SK-N-SH (cell line): Measurements from ENCODE around the gene HAND1. TPM values are rescaled to one million over a fixed set of nuclear protein-coding genes. Genes with fewer than 3 reads are reported as not detected.
A peak's percentile ranks its signal among the peaks of the same experiment; 100 is the strongest.

Source experiments
- CTCF ChIA-PET: fragments of 300-600, 350-600 bp; formaldehyde crosslinking; extraction: SDS; loops from one replicate; lab custom pipeline; 2021; lab: Yijun Ruan, JAX
- POLR2A ChIA-PET: fragments of 350-600 bp; sonication (Branson Sonifier 250); formaldehyde crosslinking; extraction: SDS; loops from one replicate; lab custom pipeline; 2020; ENCODE audit warnings: antibody characterized with exemption, inconsistent platforms; lab: Yijun Ruan, JAX
- DNase-seq: peaks from one replicate; pipeline ENCODE4 v3.0.0; 2012
- H2AFZ ChIP-seq: fragments of 200-600 bp; sonication (generic); 2 replicates; pipeline ENCODE4 v1.8.1; 2016; ENCODE audit warnings: antibody characterized with exemption, mild to moderate bottlenecking, low read depth
- H3F3A ChIP-seq: fragments of 200-600 bp; sonication (generic); replicated peaks from 2 replicates; pipeline ENCODE3; 2016; ENCODE audit warnings: antibody characterized with exemption, mild to moderate bottlenecking; ENCODE audit not compliant: insufficient read depth
- H3K27ac ChIP-seq, 2 experiments: fragments of 200-500 bp in 1 of 2; fragments of 200-600 bp in 1 of 2; sonication (Bioruptor generic) in 1 of 2; sonication (generic), shearing (Covaris generic) in 1 of 2; 2 replicates each; pipeline versions ENCODE4 v1.5.1 to v1.6.1; 2014 to 2016; ENCODE audit warnings: low read depth in 2 of 2, inconsistent platforms in 1 of 2, low read length in 1 of 2, mild to moderate bottlenecking in 1 of 2, mixed read lengths in 1 of 2
- H3K27me3 ChIP-seq: fragments of 200-600 bp; sonication (generic), shearing (Covaris generic); 2 replicates; pipeline ENCODE4 v1.6.1; 2016; ENCODE audit warnings: mixed run types; ENCODE audit not compliant: insufficient read depth
- H3K36me3 ChIP-seq, 2 experiments: fragments of 200-500 bp in 1 of 2; fragments of 200-600 bp in 1 of 2; sonication (Bioruptor generic) in 1 of 2; sonication (generic) in 1 of 2; replicated peaks in 1 of 2; 2 replicates each; pipeline versions ENCODE3 to v1.5.1; 2014 to 2016; ENCODE audit warnings: low read length in 1 of 2, mild to moderate bottlenecking in 1 of 2; ENCODE audit not compliant: insufficient read depth in 2 of 2, control insufficient read depth in 1 of 2
- H3K4me1 ChIP-seq, 2 experiments: fragments of 200-500 bp in 1 of 2; fragments of 200-600 bp in 1 of 2; sonication (Bioruptor generic) in 1 of 2; sonication (generic), shearing (Covaris generic) in 1 of 2; 2 replicates each; pipeline versions ENCODE4 v1.5.1 to v1.6.1; 2014 to 2016; ENCODE audit warnings: low read depth in 1 of 2, low read length in 1 of 2, mixed run types in 1 of 2; ENCODE audit not compliant: insufficient read depth in 2 of 2, control insufficient read depth in 1 of 2
- H3K4me2 ChIP-seq: fragments of 200-600 bp; sonication (generic), shearing (Covaris generic); 2 replicates; pipeline ENCODE4 v1.6.1; 2017; ENCODE audit warnings: mixed run types
- H3K4me3 ChIP-seq, 2 experiments: fragments of 200-500 bp in 1 of 2; fragments of 200-600 bp in 1 of 2; sonication (Bioruptor generic) in 1 of 2; sonication (generic), shearing (Covaris generic) in 1 of 2; 2 replicates each; pipeline versions ENCODE4 v1.5.1 to v1.8.1; 2014 to 2016; ENCODE audit warnings: low read depth in 2 of 2, inconsistent platforms in 1 of 2, low read length in 1 of 2, mild to moderate bottlenecking in 1 of 2, mixed read lengths in 1 of 2, moderate library complexity in 1 of 2
- H3K79me2 ChIP-seq: fragments of 200-600 bp; sonication (generic); 2 replicates; pipeline ENCODE4 v1.8.1; 2017; ENCODE audit warnings: mild to moderate bottlenecking; ENCODE audit not compliant: insufficient read depth
- H3K9ac ChIP-seq: fragments of 200-600 bp; sonication (generic); 2 replicates; pipeline ENCODE4 v1.6.1; 2017; ENCODE audit warnings: mixed run types
- H3K9me2 ChIP-seq: fragments of 200-600 bp; sonication (generic); 2 replicates; pipeline ENCODE4 v1.6.1; 2017; ENCODE audit warnings: mixed run types
- H3K9me3 ChIP-seq: fragments of 200-600 bp; sonication (generic); 2 replicates; pipeline ENCODE4 v1.6.1; 2017; ENCODE audit warnings: mixed run types, mild to moderate bottlenecking, moderate library complexity
- H4K20me1 ChIP-seq: fragments of 200-600 bp; sonication (generic); 2 replicates; pipeline ENCODE4 v1.6.1; 2017; ENCODE audit warnings: mild to moderate bottlenecking, mixed run types; ENCODE audit not compliant: insufficient read depth
- CTCF ChIP-seq: fragments of 200-600 bp; sonication (generic); IDR thresholded peaks from 2 replicates; pipeline ENCODE4 v1.6.1; 2017; ENCODE audit warnings: antibody characterized with exemption, mild to moderate bottlenecking, moderate library complexity
- EP300 ChIP-seq, 2 experiments: IDR thresholded peaks; 2 replicates each; pipeline versions ENCODE4 v1.4.0 to v1.6.1; 2012; ENCODE audit warnings: borderline replicate concordance in 1 of 2, low read depth in 1 of 2, low read length in 1 of 2
- EZH2phosphoT487 ChIP-seq: fragments of 200-600 bp; sonication (generic); IDR thresholded peaks from 2 replicates; pipeline ENCODE4 v1.6.1; 2017; ENCODE audit warnings: low read depth, mixed run types, mild to moderate bottlenecking, antibody characterized with exemption, moderate library complexity, borderline replicate concordance
- FOXM1 ChIP-seq: IDR thresholded peaks from 2 replicates; pipeline ENCODE4 v1.4.0; 2012; ENCODE audit warnings: low read depth, mild to moderate bottlenecking
- GATA2 ChIP-seq: sonication (generic); formaldehyde crosslinking; IDR thresholded peaks from 2 replicates; pipeline ENCODE4 v1.5.0; 2020; ENCODE audit warnings: mild to moderate bottlenecking, missing genetic modification reagents
- MEF2A ChIP-seq: IDR thresholded peaks from 2 replicates; pipeline ENCODE4 v1.4.0; 2012; ENCODE audit warnings: low read depth, borderline replicate concordance
- MXI1 ChIP-seq: IDR thresholded peaks from 2 replicates; pipeline ENCODE4 v1.6.1; 2012; ENCODE audit warnings: mild to moderate bottlenecking, low read depth, low read length, improper control_type of control experiment
- NFIC ChIP-seq: IDR thresholded peaks from 2 replicates; pipeline ENCODE4 v1.4.0; 2012; ENCODE audit warnings: borderline replicate concordance
- NRF1 ChIP-seq: IDR thresholded peaks from 2 replicates; pipeline ENCODE4 v1.6.1; 2012; ENCODE audit warnings: low read depth, mild to moderate bottlenecking, low read length
- RAD21 ChIP-seq: IDR thresholded peaks from 2 replicates; pipeline ENCODE4 v1.6.1; 2012; ENCODE audit warnings: mild to moderate bottlenecking, low read length
- RXRA ChIP-seq: IDR thresholded peaks from 2 replicates; pipeline ENCODE4 v1.4.0; 2012; ENCODE audit warnings: low read depth, mild to moderate bottlenecking, borderline replicate concordance
- SIN3A ChIP-seq: IDR thresholded peaks from 2 replicates; pipeline ENCODE4 v1.6.1; 2012; ENCODE audit warnings: low read depth, mild to moderate bottlenecking, low read length, moderate library complexity, borderline replicate concordance
- TAF1 ChIP-seq: IDR thresholded peaks from 2 replicates; pipeline ENCODE4 v1.6.1; 2012; ENCODE audit warnings: low read depth, mild to moderate bottlenecking, low read length, moderate library complexity, borderline replicate concordance
- YY1 ChIP-seq: IDR thresholded peaks from 2 replicates; pipeline ENCODE4 v1.4.0; 2012; ENCODE audit warnings: low read depth, mild to moderate bottlenecking
- WGBS: methylation state at CpG from one replicate; pipeline ENCODE4 v1.1.6; 2017; ENCODE audit warnings: low lambda C conversion rate; 5-methylcytosine and 5-hydroxymethylcytosine counted together
- polyA plus RNA-seq, 3 experiments: library from polyadenylated mRNA; depleted of rRNA; stranded (reverse); fragments of >200 nt; gene quantifications; 2 replicates each; pipeline ENCODE4 v1.2.3, GENCODE V29; 2012
- TF ChIP-seq, protein P1 (sequence below): fragments of 150-350 bp; IDR thresholded peaks from 2 replicates; pipeline ENCODE4 v1.6.1; 2017; ENCODE audit warnings: antibody characterized with exemption, low read length, low read depth, borderline replicate concordance

Gene HAND1
- polyA plus RNA-seq, 1 of the 3 experiments (the other 2 are of a cell fraction) = 1.1 TPM

- TF ChIP-seq GATA2 (CRISPR knock-in tag) (peak; percentile 94), EP300 (IDR thresholded peaks at IDR 0.05; ENCODE audit: borderline replicate concordance in 1 of 2, low read depth in 1 of 2, low read length in 1 of 2) (peak in 1 of 2 experiments; percentile 99; a peak in 2 of 4 replicates), RAD21 (peak; percentile 25), MEF2A (no peak), RXRA (no peak), EZH2phosphoT487 (no peak), FOXM1 (no peak), SIN3A (no peak)
- TF ChIP-seq, protein P1, sequence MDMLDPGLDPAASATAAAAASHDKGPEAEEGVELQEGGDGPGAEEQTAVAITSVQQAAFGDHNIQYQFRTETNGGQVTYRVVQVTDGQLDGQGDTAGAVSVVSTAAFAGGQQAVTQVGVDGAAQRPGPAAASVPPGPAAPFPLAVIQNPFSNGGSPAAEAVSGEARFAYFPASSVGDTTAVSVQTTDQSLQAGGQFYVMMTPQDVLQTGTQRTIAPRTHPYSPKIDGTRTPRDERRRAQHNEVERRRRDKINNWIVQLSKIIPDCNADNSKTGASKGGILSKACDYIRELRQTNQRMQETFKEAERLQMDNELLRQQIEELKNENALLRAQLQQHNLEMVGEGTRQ = no peak
Measured at GRCh38 chr5:154523709-154524108, 45.7 kb upstream of the HAND1 start (continued).

- H2AFZ ChIP-seq = no peak overlapping the region
- H3K9me2 ChIP-seq = no peaks in the 10 kb centered on the region
- H3K4me3 ChIP-seq = no peak overlapping the region
- H3F3A ChIP-seq = no peaks in the 10 kb centered on the region
- H3K27ac ChIP-seq = peak overlapping the region; percentile 32 to 100; a peak in 3 of 4 replicates
- no peak overlapping the region for H3K4me2 ChIP-seq
- H3K9ac ChIP-seq = no peak overlapping the region
- POLR2A ChIA-PET = interaction anchor here (0.9 to 4.9 kb wide), 10 partner anchors 17 to 86 kb away, joined by 3 to 54 read pairs (median 10); partner anchors contain the start of gene HAND1
- TF ChIP-seq EP300 (IDR thresholded peaks at IDR 0.05; ENCODE audit: borderline replicate concordance in 1 of 2, low read depth in 1 of 2, low read length in 1 of 2) (peak in 1 of 2 experiments; percentile 1; a peak in 1 of 4 replicates), GATA2 (CRISPR knock-in tag) (no peak), NRF1 (no peak), MEF2A (no peak), YY1 (no peak), CTCF (no peak), TAF1 (no peak), MXI1 (peak; percentile 40), NFIC (no peak)
- H4K20me1 ChIP-seq = no peaks in the 10 kb centered on the region; the same call in 1 of the 2 replicates
- no peak for DNase-seq
- 87% methylated on average over 4 of the region's 4 CpGs for WGBS
- no peaks in the 10 kb centered on the region for H3K36me3 ChIP-seq
- CTCF ChIA-PET = interaction anchor here (1.0 to 16.5 kb wide), 10 partner anchors 14 to 86 kb away, joined by 3 to 295 read pairs (median 10); partner anchors contain the start of gene HAND1
- no peaks in the 10 kb centered on the region for H3K79me2 ChIP-seq
- H3K4me1 ChIP-seq = peaks cover 0 to 82% of the 10 kb centered on the region in 2 experiments; a peak in 2 of 4 replicates
- no peaks in the 10 kb centered on the region for H3K9me3 ChIP-seq
- H3K27me3 ChIP-seq = no peaks in the 10 kb centered on the region
Measured at GRCh38 chr5:154523104-154523503, 45.1 kb upstream of the HAND1 start.
